GM21515 (cell line): ENCODE data around the gene LAMB2.

Experiments used
- ATAC-seq: cut with Tn5 transposase; IDR thresholded peaks from one replicate; pipeline ENCODE4 v1.9.1; 2021; ENCODE audit not compliant: unreplicated experiment

LAMB2 gene

GRCh38 chr3:49161808-49162530, 29.1 kb upstream of the LAMB2 start:
- no peak for ATAC-seq

- ATAC-seq: no peak
Observed at GRCh38 chr3:49161197-49161596, 28.3 kb upstream of the LAMB2 start.

GRCh38 chr3:49158792-49159191, 25.9 kb upstream of the LAMB2 start:
- no peak for ATAC-seq

DNA sequence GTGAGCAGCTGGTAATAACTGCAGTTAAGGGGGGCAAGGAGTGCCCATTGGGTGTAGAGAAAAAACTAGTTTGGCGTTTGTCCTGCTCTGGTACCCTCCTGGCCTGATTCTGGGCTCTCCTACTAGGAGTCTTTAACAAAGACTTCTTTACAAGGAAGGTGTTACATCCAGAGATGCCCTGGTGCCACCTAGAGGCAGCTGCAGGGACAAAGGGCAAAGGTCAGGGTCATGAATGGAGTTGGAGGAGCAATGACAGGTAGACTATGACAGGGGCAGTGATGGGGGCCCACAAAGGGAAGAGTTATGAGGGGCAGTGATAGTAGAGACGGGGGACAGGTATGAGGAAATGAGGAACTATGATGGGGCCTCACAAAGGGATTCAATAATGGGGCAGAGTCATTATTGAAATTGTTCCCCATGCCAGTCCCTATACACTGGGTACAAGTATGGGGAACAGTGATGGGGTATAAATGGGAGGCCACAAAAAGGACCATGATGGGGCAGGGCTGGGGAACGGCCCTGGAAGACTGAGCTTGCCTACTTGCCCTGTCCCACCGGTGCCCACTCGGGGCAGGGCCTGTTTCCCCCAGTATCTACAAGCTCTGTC, 25.4 kb upstream of the LAMB2 start:
- no peak for ATAC-seq

DNA sequence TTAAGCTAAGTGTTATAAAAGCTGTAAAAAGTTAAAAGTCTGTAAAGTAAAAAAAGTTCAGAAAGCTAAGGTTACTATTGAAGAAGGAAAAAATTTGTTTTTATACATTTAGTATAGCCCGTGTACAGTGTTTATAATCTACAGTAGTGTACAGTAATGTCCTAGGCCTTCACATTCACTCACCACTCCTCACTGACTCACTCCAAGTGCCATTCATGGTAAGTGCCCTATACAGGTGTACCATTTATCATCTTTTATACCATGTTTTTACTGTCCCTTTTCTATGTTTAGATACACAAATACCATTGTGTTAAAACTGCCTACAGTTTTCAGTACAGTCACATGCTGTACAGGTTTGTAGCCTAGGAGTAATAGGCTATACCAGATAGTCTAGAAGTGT, 24.4 kb upstream of the LAMB2 start:
- ATAC-seq: no peak

- no peak for ATAC-seq
Observed at GRCh38 chr3:49153349-49153912, 20.6 kb upstream of the LAMB2 start.

GRCh38 chr3:49151610-49152009, 18.8 kb upstream of the LAMB2 start:
- no peak for ATAC-seq

GRCh38 chr3:49148159-49148558, 15.3 kb upstream of the LAMB2 start:
- no peak for ATAC-seq

- ATAC-seq: no peak
Observed at GRCh38 chr3:49140080-49140479, 7.2 kb upstream of the LAMB2 start.

DNA sequence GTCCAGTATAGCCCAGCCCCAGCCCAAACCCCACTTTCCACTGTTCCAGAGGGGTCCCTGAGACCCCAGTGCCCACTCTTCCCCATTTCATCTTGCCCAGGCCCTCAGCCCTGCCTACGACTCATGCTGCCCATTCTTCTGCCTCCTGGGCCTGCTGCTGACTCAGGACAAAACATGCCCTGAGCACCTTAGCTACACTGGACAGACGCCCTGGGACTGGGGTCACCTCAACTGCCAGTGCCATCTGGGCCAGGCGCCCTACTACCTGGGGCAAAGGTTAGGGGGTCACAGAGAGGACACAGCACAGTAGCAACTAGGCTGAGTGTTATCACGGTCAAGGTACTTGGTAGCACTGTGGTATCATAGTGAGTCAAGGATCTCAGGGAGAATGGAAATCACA, 2.6 kb upstream of the LAMB2 start:
- no peak for ATAC-seq

GRCh38 chr3:49134471-49135265, 1.8 kb upstream of the LAMB2 start:
- ATAC-seq: no peak

- ATAC-seq: no peak
Observed at GRCh38 chr3:49133226-49133951, 539 bp upstream of the LAMB2 start.

DNA sequence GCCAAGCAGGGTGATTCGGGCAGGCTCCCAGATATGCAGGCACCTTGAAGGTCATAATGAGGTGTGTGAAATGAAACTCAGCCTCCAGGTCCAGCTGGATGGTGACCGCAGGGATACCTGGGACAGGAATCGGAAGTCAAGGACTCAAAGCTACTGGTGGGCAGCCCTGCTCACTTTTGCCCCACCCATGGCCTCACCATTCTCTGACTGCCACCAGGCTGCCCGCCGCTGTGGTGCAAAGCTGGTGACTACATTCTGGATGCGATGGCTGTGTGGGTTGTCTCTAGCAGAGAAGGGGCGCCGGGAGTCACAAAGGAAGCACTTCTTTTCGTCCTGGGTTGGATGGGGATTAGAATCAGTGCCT, 795 bp downstream of the LAMB2 start:
- no peak for ATAC-seq

- ATAC-seq: no peak
Observed at GRCh38 chr3:49131576-49131975, 1.3 kb downstream of the LAMB2 start.

DNA sequence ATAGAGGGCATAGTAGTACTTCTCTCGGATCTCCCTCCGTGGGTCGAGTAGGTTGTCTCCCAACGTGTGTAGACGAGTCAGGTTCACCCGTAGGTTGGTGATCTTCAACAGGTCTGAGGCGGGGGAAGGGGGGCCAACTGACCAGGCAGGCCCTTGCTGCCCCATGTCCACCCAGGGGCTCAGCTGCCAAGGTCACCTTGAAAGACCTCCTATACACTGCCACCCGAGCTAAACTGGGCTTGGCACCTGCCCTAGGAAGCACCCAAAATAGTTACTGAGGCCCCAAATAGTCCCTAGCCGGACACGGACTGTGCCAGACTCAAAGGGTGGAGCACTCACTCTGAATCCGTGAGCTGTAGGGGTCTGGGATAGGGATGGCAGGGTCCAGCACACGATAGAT, 1.8 kb downstream of the LAMB2 start:
- no peak for ATAC-seq

DNA sequence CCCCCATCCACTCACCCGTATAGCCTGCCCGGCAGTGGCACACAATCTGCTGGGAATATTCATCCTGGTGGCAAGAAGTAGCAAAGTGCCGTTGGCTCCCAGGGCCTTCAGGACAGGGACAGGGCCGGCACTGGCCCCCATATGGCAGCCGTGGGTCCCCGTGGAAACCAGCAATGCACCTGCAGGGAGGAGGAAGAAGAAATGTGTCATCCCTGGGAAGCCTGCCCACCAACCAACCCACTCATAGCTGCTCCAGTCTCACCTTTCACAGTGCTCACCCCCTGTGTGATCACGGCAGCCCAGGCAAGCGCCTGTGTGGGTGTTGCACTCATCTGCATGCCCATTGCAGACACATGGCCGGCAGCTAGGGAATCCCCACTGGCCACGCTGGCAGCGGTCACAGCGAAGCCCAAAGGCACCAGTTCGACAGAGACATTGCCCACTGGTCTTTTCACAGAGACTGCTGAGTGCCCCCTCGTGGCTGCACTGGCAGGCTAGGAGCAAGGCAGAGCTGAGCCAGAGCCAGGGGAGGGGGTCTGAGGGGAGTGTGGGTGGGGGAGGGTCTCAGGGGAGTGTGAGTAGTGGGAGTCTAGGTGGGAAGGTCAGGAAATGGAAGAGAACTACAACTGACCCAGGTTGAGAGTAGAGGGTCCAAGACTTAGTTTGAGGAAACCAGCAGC, 7.7 kb downstream of the LAMB2 start:
- ATAC-seq: no peak

DNA sequence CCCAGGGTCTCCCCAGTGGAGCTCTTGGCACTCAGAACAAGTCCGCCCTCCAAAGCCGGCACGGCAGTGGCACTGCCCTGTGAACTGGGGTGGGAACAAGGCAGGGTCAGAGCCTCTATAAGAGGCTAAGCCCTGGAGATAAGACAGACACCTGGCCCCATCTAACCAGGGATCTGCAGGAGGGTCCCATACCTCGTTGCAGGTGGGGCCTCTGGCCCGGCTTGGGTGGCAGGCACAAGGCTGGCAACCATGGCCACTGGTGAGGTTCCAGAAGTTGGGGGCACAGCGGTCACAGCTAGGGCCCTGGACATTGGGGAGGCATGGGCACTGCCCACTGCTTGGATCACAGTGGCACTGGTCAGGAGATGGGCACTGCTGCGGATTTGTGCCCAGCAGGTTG, 8.6 kb downstream of the LAMB2 start:
- no peak for ATAC-seq

DNA sequence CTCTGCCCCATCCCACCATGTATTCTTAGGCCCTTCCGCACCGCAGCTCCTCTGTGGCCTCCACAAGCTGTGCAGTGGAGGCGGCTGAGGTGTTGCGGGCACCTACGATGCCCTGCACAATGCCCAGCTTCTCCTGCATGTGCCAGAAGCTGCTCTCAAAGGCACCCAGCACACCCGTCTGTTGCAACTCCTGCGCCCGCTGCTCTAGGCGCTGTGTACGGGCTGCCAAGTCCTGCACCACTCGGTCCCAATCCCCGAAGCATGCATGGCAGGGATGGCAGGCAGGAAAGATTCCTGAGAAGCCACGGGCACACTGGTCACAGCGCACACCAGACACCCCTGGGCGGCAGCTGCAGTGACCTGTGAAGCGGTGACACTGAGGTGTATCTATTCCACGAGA, 9.2 kb downstream of the LAMB2 start:
- ATAC-seq: no peak

- ATAC-seq: no peak
Observed at GRCh38 chr3:49122886-49123545, 9.8 kb downstream of the LAMB2 start.

DNA sequence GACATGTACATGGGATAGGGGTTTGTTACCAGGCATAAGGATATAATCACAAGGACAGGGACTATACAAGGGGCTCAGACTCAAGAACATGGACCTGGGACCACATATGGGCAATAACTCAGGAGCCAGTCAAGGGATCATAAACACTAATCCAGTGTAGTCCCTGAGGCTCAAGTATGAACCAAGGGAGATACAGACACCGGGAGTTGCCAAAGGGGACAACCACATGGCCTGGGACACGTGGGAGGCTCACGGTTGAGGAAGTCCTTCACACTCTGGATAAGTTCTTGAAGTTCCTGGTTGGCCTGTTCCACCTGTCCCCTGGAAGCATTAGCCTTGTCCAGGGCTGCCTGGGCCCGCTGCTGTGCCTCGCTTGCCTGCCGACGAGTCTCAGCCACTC, 10.4 kb downstream of the LAMB2 start:
- ATAC-seq: no peak
